ENCODE data around the gene SFMBT1. TPM values are rescaled to one million over a fixed set of nuclear protein-coding genes. Genes with fewer than 3 reads are reported as not detected.

SFMBT1 gene
- total RNA-seq, 1 donor: 11.6 TPM

DNA sequence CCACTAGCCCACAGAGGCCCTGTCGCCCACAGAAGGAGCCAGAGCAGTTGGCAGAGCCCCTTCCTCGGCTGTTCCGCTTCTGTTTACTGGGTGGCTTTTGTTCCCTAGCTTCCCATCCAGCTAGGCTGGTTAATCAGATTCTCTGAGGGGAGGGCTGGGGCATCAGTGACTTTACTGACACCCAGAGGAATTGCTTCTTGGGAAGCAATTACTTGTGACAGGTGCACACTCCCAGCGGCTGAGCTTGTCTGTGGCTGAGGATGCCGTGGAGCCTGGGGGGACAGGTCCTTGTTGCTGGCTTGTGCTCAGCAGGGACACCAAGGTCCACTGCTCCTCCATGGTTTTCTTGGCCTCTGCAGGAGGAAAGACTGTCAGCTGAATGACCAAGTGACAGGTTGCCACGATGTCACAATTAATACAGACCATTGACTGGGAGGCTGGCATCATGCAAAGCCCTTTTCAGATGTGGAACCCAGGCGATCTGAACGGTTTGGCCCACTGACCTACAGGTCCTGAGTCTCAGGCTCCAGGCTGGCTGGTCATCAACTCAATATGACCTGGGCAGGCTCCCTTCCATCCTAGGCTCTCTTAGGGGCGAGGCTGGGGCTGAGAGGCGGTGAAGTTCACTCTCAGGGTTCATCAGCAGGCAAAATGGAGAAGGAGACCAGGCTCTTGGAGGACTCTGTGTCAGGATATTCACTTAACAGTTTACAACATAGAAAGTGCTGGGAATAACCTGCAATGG lies 31.8 kb upstream of the SFMBT1 start:
- Histone ChIP-seq H2AFZ (ENCODE audit: low read length) (no peak overlapping the region), H3K4me1 (ENCODE audit: insufficient read depth, low read length) (peaks cover 2% of the 10 kb centered on the region), H3K27ac (ENCODE audit: low read depth, low read length) (no peak overlapping the region), H3K27me3 (ENCODE audit: insufficient read depth, low read length) (no peaks in the 10 kb centered on the region), H3K9me3 (ENCODE audit: low read depth, low read length) (no peaks in the 10 kb centered on the region), H3K36me3 (ENCODE audit: insufficient read depth, low read length) (no peaks in the 10 kb centered on the region), H3K4me2 (ENCODE audit: insufficient read depth, low read length) (no peak overlapping the region), H4K20me1 (ENCODE audit: insufficient read depth, low read length) (no peaks in the 10 kb centered on the region), H3K4me3 (ENCODE audit: insufficient read depth, low read length) (no peak overlapping the region), H3K79me2 (ENCODE audit: insufficient read depth, low read length) (no peaks in the 10 kb centered on the region)
- DNase-seq (ENCODE audit: insufficient read length, low spot score, missing footprints): no peak
- TF ChIP-seq, protein P1, sequence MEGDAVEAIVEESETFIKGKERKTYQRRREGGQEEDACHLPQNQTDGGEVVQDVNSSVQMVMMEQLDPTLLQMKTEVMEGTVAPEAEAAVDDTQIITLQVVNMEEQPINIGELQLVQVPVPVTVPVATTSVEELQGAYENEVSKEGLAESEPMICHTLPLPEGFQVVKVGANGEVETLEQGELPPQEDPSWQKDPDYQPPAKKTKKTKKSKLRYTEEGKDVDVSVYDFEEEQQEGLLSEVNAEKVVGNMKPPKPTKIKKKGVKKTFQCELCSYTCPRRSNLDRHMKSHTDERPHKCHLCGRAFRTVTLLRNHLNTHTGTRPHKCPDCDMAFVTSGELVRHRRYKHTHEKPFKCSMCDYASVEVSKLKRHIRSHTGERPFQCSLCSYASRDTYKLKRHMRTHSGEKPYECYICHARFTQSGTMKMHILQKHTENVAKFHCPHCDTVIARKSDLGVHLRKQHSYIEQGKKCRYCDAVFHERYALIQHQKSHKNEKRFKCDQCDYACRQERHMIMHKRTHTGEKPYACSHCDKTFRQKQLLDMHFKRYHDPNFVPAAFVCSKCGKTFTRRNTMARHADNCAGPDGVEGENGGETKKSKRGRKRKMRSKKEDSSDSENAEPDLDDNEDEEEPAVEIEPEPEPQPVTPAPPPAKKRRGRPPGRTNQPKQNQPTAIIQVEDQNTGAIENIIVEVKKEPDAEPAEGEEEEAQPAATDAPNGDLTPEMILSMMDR (IDR thresholded peaks at IDR 0.05; ENCODE audit: extremely low read depth, low read depth, low read length): no peak

DNA sequence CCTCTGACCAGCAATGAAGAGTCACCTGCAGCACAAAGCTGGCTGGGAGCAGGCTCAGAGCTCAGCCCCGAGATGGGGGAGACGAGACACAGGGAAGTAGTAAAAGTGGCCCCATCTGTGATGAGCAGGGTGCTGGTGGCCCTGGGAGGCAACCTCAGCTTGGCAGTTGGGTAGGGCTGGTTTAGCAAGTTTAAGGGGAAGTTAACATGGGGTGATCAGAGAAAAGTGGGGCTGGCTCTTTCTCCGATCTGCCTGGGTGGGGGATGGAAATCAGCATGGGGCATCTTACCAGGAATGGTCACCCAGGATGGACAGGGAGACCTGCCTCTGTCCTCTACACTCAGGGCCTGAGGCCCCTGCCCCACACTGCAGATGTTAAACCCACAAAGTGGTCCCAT lies 29.9 kb upstream of the SFMBT1 start:
- no peaks in the 10 kb centered on the region for H3K9me3 ChIP-seq (ENCODE audit: low read depth, low read length)
- no peak overlapping the region for H3K27ac ChIP-seq (ENCODE audit: low read depth, low read length)
- DNase-seq (ENCODE audit: insufficient read length, low spot score, missing footprints): no peak
- H4K20me1 ChIP-seq (ENCODE audit: insufficient read depth, low read length): no peaks in the 10 kb centered on the region
- H3K4me2 ChIP-seq (ENCODE audit: insufficient read depth, low read length): no peak overlapping the region
- H3K36me3 ChIP-seq (ENCODE audit: insufficient read depth, low read length): no peaks in the 10 kb centered on the region
- peaks cover 8% of the 10 kb centered on the region for H3K4me1 ChIP-seq (ENCODE audit: insufficient read depth, low read length)
- no peak overlapping the region for H2AFZ ChIP-seq (ENCODE audit: low read length)
- no peak overlapping the region for H3K4me3 ChIP-seq (ENCODE audit: insufficient read depth, low read length)
- H3K79me2 ChIP-seq (ENCODE audit: insufficient read depth, low read length): no peaks in the 10 kb centered on the region
- TF ChIP-seq, protein P1 (IDR thresholded peaks at IDR 0.05; ENCODE audit: extremely low read depth, low read depth, low read length): no peak
- no peaks in the 10 kb centered on the region for H3K27me3 ChIP-seq (ENCODE audit: insufficient read depth, low read length)

DNA sequence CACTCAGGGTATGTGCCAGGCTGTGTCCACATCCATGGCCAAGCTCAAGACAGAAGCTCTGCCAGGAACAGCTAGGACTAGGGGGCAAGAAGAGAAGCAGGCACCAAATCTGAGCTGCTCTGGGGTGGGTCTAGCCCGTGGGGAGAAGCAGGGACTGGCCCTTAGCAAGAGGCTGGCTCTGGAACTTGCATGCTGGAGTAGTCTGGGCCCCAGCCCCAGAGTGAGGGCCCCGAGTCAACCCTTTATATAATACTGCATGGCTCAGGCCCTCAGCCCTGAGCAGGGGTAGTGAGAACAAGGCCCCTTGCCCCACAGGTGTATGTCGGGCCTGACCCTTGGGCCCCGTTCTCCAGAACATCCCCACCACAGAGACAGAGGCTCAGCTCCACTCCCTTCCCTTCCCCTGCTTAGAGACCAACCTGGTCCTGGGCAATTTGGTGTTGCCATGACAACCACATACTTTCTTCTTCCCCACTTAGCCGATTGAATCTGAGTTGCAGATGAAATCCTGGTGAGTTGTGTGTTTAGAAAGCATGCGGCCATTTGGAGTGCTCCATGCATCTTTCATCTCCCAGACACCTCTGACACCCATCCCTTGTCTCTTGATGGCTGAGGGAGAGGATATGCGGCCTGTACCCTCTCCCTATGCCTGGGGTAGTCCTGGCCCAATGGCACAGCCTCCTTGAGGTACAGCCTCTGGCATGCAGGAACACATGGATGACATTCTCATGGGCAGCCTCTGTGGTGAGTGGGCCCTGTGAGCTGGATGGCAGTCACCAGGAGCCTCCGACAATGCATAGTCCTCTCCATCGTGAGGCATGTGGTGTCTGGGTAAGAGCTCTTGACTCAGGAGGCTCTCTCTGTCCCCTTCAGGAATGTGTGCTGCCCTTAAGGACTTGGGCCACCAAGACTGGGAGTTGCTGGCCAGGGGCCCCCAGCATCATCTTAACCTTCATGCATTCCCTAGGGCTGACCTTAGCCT lies 29.2 kb upstream of the SFMBT1 start:
- no peaks in the 10 kb centered on the region for H3K79me2 ChIP-seq (ENCODE audit: insufficient read depth, low read length)
- TF ChIP-seq, protein P1 (IDR thresholded peaks at IDR 0.05; ENCODE audit: extremely low read depth, low read depth, low read length): no peak
- H2AFZ ChIP-seq (ENCODE audit: low read length): no peak overlapping the region
- no peaks in the 10 kb centered on the region for H4K20me1 ChIP-seq (ENCODE audit: insufficient read depth, low read length)
- H3K9me3 ChIP-seq (ENCODE audit: low read depth, low read length): no peaks in the 10 kb centered on the region
- H3K27me3 ChIP-seq (ENCODE audit: insufficient read depth, low read length): no peaks in the 10 kb centered on the region
- peaks cover 8% of the 10 kb centered on the region for H3K4me1 ChIP-seq (ENCODE audit: insufficient read depth, low read length)
- no peaks in the 10 kb centered on the region for H3K36me3 ChIP-seq (ENCODE audit: insufficient read depth, low read length)
- DNase-seq (ENCODE audit: insufficient read length, low spot score, missing footprints): no peak
- no peak overlapping the region for H3K4me2 ChIP-seq (ENCODE audit: insufficient read depth, low read length)
- no peak overlapping the region for H3K27ac ChIP-seq (ENCODE audit: low read depth, low read length)
- no peak overlapping the region for H3K4me3 ChIP-seq (ENCODE audit: insufficient read depth, low read length)

DNA sequence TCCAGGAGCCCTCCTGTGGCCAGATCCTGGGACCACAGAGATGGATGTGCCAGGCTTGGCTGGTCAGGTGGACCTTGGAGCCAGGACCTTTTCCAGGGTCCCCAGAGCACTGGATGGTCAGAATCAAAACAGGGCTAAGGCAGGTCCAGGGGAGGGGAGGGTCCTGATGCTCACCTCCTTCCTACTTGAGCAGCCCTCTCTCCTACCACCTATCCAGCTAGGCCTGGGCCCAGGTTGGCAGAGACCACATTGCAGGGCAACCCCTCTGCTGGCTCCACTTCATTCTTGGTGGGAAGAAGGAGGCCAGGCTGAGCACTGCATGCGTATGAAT lies 28.5 kb upstream of the SFMBT1 start:
- Histone ChIP-seq H3K4me3 (ENCODE audit: insufficient read depth, low read length) (no peak overlapping the region), H3K27ac (ENCODE audit: low read depth, low read length) (no peak overlapping the region), H3K4me1 (ENCODE audit: insufficient read depth, low read length) (peaks cover 8% of the 10 kb centered on the region), H3K79me2 (ENCODE audit: insufficient read depth, low read length) (no peaks in the 10 kb centered on the region), H3K36me3 (ENCODE audit: insufficient read depth, low read length) (no peaks in the 10 kb centered on the region), H3K4me2 (ENCODE audit: insufficient read depth, low read length) (no peak overlapping the region), H4K20me1 (ENCODE audit: insufficient read depth, low read length) (no peaks in the 10 kb centered on the region), H2AFZ (ENCODE audit: low read length) (no peak overlapping the region), H3K27me3 (ENCODE audit: insufficient read depth, low read length) (no peaks in the 10 kb centered on the region), H3K9me3 (ENCODE audit: low read depth, low read length) (no peaks in the 10 kb centered on the region)
- TF ChIP-seq, protein P1 (IDR thresholded peaks at IDR 0.05; ENCODE audit: extremely low read depth, low read depth, low read length): no peak
- no peak for DNase-seq (ENCODE audit: insufficient read length, low spot score, missing footprints)

Measured in osteoblast (primary cell).